Occipital lobe (tissue), 2 donors: ENCODE data around the gene MAST4. TPM values are rescaled to one million over a fixed set of nuclear protein-coding genes. Genes with fewer than 3 reads are reported as not detected.

ENCODE experiments used
- DNase-seq: peaks from one replicate; lab custom pipeline; 2025; lab: John Stamatoyannopoulos, UW
- total RNA-seq: library from RNA; depleted of rRNA; stranded (reverse); fragments of >200 nt; gene quantifications from one replicate; pipeline ENCODE4 v1.2.3, GENCODE V29; 2014

Gene MAST4
- total RNA-seq, 1 donor from 2014 or later: 13.6 TPM

DNA sequence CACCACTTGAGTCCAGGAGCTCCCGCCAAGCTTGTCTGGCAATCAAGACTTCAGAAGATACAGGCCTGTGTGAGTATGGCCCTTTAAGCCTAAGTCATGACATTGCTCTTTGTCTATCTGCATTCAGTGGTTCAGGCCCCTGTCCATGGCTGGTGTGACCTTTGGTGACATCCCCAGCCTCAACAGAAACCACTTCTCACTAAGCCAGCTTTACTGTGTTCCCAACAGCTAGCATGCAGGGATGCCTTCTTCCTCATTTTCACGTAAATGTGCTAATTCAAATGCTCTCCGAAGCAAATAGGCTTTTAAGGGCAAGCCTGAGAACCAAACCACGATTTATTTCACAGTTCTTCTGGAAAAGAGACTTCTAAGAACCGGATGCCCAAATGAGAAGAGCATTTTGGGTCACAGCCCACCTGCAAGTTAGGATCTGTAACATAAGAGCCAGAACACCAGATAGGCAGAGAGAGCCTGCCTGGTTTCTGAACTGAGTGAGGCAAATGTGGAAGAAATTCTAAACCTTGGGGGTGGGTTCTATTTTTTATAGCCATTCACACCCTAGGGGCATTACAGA, 585.5 kb downstream of the MAST4 start:
- DNase-seq: no peak

- DNase-seq: peak; percentile 27
Observed at GRCh38 chr5:67182301-67182790, 586.2 kb downstream of the MAST4 start.

- DNase-seq: no peak
Observed at GRCh38 chr5:67183859-67184258, 587.7 kb downstream of the MAST4 start.

- no peak for DNase-seq
Observed at GRCh38 chr5:67187006-67187715, 591.0 kb downstream of the MAST4 start.

DNA sequence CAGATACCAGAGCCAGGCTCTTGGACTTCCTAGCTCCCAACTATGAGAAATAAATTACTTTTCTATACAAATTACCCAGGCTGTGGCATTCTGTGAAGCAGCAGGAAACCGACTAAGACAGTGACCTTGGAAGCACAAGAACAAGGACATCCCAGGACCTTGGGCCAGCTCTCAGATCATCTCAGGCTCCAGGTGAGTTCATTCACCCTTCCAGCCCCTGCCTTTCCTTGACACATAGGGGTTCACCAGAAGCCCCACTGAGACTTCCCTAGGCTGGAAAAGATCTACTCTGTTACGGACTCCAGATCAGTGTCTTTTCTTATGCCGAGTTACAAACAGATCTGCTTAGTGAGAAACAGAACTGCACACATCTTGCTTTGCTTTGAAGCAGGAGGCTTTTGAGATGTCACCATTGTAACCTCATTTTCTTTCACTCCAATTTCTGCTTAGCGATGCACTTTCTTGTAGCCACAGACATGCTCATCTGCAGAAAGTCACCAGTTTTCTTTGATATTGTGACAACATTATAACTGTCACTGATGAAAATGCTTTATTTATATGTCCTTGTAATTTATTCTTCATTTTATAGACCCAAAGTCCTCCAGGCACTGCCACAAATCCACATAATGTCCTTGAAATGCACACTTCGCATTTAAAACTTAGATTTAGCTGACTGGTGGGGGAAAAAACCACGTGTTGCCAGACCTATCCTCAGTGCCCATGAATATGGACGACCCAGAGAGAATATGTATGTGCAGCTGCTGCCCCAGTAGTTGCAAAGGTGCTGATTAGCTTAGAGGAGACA, 592.3 kb downstream of the MAST4 start:
- DNase-seq: no peak

GRCh38 chr5:67189079-67189354, 592.8 kb downstream of the MAST4 start:
- DNase-seq: no peak

GRCh38 chr5:67189931-67190330, 593.7 kb downstream of the MAST4 start:
- no peak for DNase-seq

DNA sequence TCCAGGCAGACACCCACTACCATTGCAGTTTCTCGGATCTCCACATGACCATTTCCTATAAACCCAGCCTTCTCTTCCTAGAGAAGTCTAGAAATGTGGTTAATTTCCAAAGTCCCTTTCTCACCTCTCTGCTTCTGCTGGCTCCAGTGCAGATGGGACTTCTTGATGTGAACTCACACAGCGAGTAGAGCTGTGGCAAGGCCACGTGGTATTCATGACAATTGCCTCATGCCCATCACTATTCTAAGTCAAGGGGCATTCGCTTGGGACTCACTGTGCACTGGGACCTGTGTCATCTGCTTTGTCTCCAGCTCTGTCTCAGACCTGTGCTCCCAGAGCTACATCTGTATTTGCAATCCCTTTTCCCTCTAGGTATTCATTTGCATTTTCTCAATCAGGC, 594.2 kb downstream of the MAST4 start:
- DNase-seq: no peak

GRCh38 chr5:67190861-67191260, 594.7 kb downstream of the MAST4 start:
- DNase-seq: no peak

DNA sequence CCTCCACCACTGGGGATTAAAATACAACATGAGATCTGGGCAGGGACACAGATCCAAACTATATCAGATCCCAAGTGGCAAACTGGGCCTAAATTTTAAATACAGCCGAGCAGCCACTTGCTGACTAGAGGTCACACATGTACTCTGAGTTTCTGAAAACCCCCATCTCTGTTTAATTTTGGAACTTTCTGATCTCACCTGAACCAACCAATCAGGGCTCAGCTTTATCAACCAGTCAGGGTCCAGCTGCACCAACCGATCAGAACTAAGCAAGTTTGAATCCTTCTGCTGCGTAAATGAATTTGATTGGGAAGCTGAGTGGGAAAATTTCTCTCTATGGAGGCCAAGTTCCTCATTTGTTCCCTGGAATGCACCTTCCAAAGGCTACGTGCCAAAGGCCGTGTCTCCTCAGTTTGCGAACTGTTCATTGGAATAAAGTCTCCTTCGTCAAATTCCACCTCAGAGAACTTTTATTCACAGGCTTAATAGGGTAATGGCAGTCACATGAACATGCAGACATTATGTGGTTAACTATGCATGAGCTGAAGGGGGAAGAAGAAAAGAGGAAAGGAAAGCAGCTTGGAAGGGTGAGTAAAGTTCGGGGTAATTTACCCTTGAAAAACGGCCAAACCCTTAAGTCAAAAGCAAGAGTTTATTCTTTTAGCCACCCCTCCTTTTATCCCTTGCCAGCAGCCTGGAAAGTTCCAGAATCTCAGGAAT, 596.7 kb downstream of the MAST4 start:
- DNase-seq: no peak

GRCh38 chr5:67193439-67193807, 597.2 kb downstream of the MAST4 start:
- no peak for DNase-seq

GRCh38 chr5:67194166-67194565, 598.0 kb downstream of the MAST4 start:
- DNase-seq: no peak

DNA sequence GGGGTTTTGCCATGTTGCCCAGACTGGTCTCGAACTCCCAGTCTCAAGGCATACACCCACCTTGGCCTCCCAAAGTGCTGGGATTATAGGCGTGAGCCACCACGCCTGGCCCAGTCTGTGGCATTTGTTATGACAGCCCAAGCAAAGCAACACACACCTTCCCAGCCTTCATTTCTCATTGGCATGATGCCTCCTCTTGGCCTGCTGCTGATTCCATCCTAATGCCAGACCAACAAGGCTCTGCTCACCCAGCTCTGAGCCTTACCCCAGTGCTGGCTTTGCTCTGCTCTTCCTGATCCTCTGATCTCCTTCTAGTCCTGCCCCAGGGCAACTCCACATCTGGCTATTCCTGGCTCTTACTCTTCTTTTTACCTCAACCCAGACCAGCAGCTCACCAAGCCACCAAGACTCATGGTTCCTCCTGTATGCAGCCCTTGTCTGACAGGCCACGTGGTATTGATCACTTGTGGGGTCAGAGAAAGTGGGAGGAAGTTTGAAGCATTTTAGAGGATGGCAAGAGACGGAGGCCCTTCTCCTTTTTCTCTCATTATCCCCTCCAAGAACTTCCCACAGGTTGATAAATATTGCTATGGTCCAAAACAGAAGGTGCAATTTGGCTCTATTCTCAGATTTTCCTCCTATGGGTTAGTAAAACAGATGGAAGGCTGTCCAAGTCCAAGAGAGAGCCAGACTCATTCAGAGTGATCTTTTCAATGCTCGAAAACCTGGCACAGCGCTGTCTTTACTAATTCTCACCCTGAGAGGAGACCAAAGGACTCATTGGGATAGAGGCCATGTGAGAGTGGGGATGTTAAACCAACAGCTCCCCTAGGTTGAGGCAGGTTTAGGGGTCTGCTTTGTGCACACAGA, 599.4 kb downstream of the MAST4 start:
- no peak for DNase-seq

DNA sequence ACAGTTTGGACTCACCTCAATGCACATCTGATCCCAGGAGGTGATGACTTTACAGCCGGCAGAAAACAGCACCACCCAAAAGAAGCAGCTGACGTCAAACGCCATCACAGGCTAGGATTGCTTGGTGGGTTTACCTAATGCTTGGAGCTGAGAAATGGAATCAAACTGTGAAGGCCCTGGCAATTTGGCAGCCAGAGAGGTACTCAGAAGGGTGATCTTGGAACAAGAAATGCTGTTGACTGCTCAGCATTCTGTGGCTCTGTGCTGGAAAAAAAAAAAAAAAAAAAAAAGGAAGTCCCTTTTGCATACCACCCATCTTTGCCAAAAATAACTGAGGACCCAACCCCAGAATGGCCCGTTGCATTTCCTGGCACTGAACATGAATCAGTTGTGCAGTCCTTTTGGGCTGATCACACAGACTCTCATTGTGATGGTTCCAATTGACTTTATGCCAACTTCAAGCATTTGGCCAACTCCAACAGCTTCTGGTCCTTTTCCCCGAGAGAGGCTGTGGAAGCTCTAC, 600.4 kb downstream of the MAST4 start, which contains the start of gene CD180:
Gene CD180, minus strand, starts transcription at position 263 of the 523 bp plus-strand sequence. Its CDS starts 158 bp downstream, at position 105.
- DNase-seq: peak; percentile 46

DNA sequence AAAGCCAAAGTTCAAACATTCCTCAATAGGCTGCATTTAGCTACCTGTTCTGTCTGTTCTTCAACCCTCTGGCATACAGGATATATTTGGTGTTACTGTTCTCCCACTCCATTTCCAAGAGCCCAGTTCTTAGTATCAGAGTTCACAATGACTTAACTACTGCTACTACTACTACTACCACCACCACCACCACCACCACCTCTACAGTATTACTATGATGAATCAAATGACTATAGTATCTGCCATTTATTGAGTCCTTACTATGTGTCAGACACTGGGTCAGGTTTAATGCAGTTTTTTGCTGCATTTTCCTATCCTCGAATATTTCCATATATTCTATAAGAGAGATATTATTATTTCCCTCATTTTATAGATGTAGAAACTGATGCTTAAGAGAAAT, 601.3 kb downstream of the MAST4 start:
- no peak for DNase-seq

GRCh38 chr5:67198917-67199316, 602.7 kb downstream of the MAST4 start:
- DNase-seq: no peak

GRCh38 chr5:67199859-67200258, 603.7 kb downstream of the MAST4 start:
- no peak for DNase-seq

- DNase-seq: no peak
Observed at GRCh38 chr5:67200809-67201562, 604.8 kb downstream of the MAST4 start.

- no peak for DNase-seq
Observed at GRCh38 chr5:67201897-67202549, 605.8 kb downstream of the MAST4 start.
